ENCODE results near the gene RECQL5. TPM values are rescaled to one million over a fixed set of nuclear protein-coding genes. Genes with fewer than 3 reads are reported as not detected.

The RECQL5 gene
- total and polyA plus RNA-seq, 11 donors, result 6.0 to 15.9 (median 10.2) TPM

- peak in 1 of 5 donors; percentile 46 for DNase-seq
- intact Hi-C loops (cut with DNase I), result no loop called here
- Histone ChIP-seq H3K36me3 (peaks cover 0 to 96% (median 69%) of the 10 kb centered on the region in 9 donors), H3K4me1 (no peaks in the 10 kb centered on the region), H3K27ac (no peak overlapping the region), H3K27me3 (no peaks in the 10 kb centered on the region), H3K9me3 (no peaks in the 10 kb centered on the region), H3K4me3 (no peak overlapping the region)
- no peak for ATAC-seq
- TF ChIP-seq CTCF (IDR thresholded peaks at IDR 0.05) (no peak), POLR2A (IDR thresholded peaks at IDR 0.05) (no peak)
- WGBS, 4 donors, result 90 to 100% (median 95%) methylated on average over 8 to 11 of the region's 11 CpGs
Observed at GRCh38 chr17:75615301-75615700, 51.7 kb downstream of the RECQL5 start.

- ATAC-seq (no peak), DNase-seq (peak in 1 of 5 donors; percentile 47)
- intact Hi-C loops (cut with DNase I), result no loop called here
- H3K36me3 ChIP-seq, result peaks cover 0 to 95% (median 63%) of the 10 kb centered on the region in 9 donors
- H3K27me3 ChIP-seq, result no peaks in the 10 kb centered on the region
- no peaks in the 10 kb centered on the region for H3K9me3 ChIP-seq
- 92 to 94% (median 93%) methylated on average over 12 to 19 of the region's 19 CpGs for WGBS, 4 donors
- no peaks in the 10 kb centered on the region for H3K4me1 ChIP-seq
- H3K4me3 ChIP-seq, result no peak overlapping the region
- TF ChIP-seq POLR2A (IDR thresholded peaks at IDR 0.05) (no peak), CTCF (IDR thresholded peaks at IDR 0.05) (no peak)
- H3K27ac ChIP-seq, result no peak overlapping the region
Observed at GRCh38 chr17:75614556-75615270, 52.2 kb downstream of the RECQL5 start.

GRCh38 chr17:75614006-75614405, 52.9 kb downstream of the RECQL5 start:
- no peak overlapping the region for H3K27ac ChIP-seq
- H3K9me3 ChIP-seq, result no peaks in the 10 kb centered on the region
- peaks cover 0 to 88% (median 56%) of the 10 kb centered on the region in 9 donors for H3K36me3 ChIP-seq
- TF ChIP-seq CTCF (IDR thresholded peaks at IDR 0.05) (no peak), POLR2A (IDR thresholded peaks at IDR 0.05) (no peak)
- H3K4me1 ChIP-seq, result no peaks in the 10 kb centered on the region
- intact Hi-C loops (cut with DNase I), result no loop called here
- H3K27me3 ChIP-seq, result no peaks in the 10 kb centered on the region
- DNase-seq (peak in 1 of 5 donors; percentile 54), ATAC-seq (no peak)
- no peak overlapping the region for H3K4me3 ChIP-seq
- 90 to 95% (median 93%) methylated on average over 8 to 12 of the region's 12 CpGs for WGBS, 4 donors

- Histone ChIP-seq H3K4me3 (no peak overlapping the region), H3K27ac (no peak overlapping the region), H3K9me3 (no peaks in the 10 kb centered on the region), H3K4me1 (no peaks in the 10 kb centered on the region), H3K36me3 (peaks cover 0 to 79% (median 47%) of the 10 kb centered on the region in 9 donors), H3K27me3 (no peaks in the 10 kb centered on the region)
- TF ChIP-seq CTCF (IDR thresholded peaks at IDR 0.05) (no peak), POLR2A (IDR thresholded peaks at IDR 0.05) (no peak)
- no peak for ATAC-seq
- 90 to 98% (median 92%) methylated on average over 13 to 27 of the region's 27 CpGs for WGBS, 4 donors
- peak in 1 of 5 donors; percentile 54 for DNase-seq
- intact Hi-C loops (cut with DNase I), result no loop called here
Observed at GRCh38 chr17:75612906-75613626, 53.9 kb downstream of the RECQL5 start.
